IMR-90 (cell line): ENCODE results near the gene PIK3CG.

Source experiments
- CEBPB ChIP-seq: IDR thresholded peaks from 2 replicates; pipeline ENCODE4 v1.6.1; 2012; ENCODE audit warnings: low read depth, low read length, improper control_type of control experiment
- MXI1 ChIP-seq: IDR thresholded peaks from 2 replicates; pipeline ENCODE4 v1.6.1; 2012; ENCODE audit warnings: low read depth, mild to moderate bottlenecking, low read length, moderate library complexity, borderline replicate concordance
- NFE2L2 ChIP-seq: fragments of 150-350 bp; IDR thresholded peaks from 2 replicates; pipeline ENCODE4 v1.6.1; 2016; ENCODE audit warnings: low read depth, mild to moderate bottlenecking, low read length
- POLR2A ChIP-seq: IDR thresholded peaks from 2 replicates; pipeline ENCODE4 v1.6.1; 2012; ENCODE audit warnings: mild to moderate bottlenecking, low read depth, low read length
- RCOR1 ChIP-seq: IDR thresholded peaks from 2 replicates; pipeline ENCODE4 v1.6.1; 2012; ENCODE audit warnings: mild to moderate bottlenecking, low read length, improper control_type of control experiment; ENCODE audit not compliant: insufficient replicate concordance
- USF2 ChIP-seq: fragments of 150-350 bp; IDR thresholded peaks from 2 replicates; pipeline ENCODE4 v1.6.1; 2017; ENCODE audit warnings: mild to moderate bottlenecking, antibody characterized with exemption, low read length, low read depth

GRCh38 chr7:106890952-106891351 lies 25.9 kb downstream of the PIK3CG start:
- TF ChIP-seq NFE2L2 (no peak), MXI1 (no peak), USF2 (no peak), CEBPB (no peak), RCOR1 (no peak), POLR2A (no peak)
